Occipital lobe (tissue), 2 donors: ENCODE data around the gene USP47. TPM values are rescaled to one million over a fixed set of nuclear protein-coding genes. Genes with fewer than 3 reads are reported as not detected.
A peak's percentile ranks its signal among the peaks of the same experiment; 100 is the strongest.
"Not testable (repeated sequence)": the region's sequence is repeated elsewhere in the genome, so short reads cannot be mapped to it uniquely, and the experiment has no call there.

Source experiments
- DNase-seq: peaks from one replicate; lab custom pipeline; 2025; lab: John Stamatoyannopoulos, UW
- total RNA-seq: library from RNA; depleted of rRNA; stranded (reverse); fragments of >200 nt; gene quantifications from one replicate; pipeline ENCODE4 v1.2.3, GENCODE V29; 2014

USP47 gene
- total RNA-seq, 1 donor from 2014 or later, result 154 TPM

DNA sequence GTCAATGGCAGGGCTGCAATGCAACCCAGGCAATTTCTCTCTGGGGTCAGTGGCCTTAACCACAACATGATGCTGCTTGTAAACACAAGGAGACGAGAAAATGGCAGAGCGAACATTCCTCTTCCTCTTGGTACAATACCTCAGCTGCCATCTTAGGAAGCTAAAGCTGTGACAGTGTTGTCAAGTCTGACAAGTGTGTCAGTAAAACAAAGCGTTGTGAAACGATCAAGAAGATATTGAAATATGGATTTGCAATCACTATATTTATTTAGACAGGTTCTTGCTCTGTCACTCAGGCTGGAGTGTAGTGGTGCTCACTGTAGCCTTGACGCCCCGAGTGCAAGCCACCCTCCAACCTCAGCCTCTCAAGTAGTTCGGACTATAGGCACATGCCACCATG lies 14.5 kb upstream of the USP47 start:
- no peak for DNase-seq

DNA sequence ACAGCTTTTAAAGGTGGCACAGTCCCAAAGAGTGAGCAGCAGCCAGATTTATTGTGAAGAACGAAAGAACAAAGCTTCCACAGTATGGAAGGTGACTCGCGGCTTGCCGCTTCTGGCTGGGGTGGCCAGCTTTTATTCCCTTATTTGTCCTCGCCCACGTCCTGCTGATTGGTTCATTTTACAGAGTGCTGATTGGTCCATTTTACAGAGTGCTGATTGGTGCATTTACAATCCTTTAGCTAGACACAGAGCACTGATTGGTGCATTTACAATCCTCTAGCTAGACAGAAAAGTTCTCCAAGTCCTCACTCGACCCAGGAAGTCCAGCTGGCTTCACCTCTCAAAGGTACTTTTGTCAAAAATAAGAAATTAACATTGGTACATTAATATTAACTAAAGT lies 10.4 kb upstream of the USP47 start:
- DNase-seq, result not testable (repeated sequence)

DNA sequence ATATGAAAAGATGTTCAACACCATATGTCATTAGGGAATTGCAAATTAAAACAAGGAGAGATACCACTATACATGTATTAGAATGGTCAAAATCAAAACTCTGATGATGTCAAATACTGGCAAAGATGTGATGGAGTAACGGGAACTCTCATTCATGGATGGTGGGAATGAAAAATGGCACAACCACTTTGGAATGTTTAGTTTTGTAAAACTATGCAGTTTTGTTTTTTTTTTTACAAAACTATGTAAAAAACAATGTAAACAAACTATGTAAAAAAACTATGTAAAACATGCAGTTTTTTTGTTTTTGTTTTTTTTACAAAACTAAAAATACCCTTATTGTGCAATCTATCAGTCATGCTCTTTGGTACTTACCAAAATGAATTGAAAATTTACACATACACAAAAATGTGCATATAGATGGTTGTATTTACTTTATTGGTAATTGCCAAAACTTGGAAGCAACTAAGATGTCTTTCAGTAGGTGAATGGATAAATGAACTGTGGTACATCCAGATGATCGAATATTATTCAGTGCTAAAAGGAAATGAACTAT lies 5.0 kb upstream of the USP47 start:
- DNase-seq, result no peak

DNA sequence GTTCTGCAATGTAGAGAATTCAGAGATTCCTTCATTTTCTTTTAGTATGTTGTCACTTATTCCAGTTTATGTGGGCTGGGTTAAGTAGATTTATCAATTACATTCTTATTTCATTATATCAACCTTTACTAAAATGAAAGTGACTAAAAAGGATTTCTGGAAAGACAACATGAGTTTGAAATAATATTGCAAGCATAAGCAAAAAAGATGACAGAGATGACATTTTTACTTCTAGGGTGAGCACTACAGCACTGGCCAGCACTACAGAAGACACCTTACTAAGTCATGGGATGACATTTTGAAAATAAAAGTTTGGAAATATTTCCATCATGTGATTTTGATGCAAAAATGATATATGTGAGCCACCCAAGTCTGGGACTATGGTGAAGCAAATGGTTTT lies 2.1 kb upstream of the USP47 start:
- no peak for DNase-seq

DNA sequence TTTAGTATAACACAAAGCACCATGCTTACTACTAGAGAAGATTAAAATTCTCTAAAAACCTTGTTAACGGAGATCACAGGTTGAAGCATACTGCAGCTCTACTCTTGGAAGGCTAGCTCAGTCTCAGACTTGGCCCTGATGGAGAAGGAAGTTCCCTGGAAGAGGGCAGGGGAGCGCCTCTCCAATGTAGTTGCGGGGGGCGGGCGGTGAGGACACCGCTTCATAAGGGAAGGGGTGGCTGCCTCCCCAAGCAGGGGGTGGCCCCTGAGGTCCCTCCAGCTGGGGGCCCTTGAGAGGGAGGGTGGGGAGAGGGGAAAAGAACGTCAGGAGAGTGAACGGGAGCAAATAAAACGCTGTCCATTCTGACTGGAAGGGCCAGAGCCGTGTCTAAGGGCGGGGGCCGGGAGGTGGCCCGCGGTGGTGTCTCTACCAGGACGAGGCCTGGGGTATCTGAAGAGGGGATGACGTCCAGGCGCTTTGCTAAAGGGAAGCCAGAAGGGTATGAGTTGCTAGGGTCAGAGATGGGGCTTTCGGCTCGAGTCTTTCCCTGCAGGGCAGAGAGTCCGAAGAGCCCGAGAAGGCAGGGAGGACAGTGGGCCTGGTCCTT lies 553 bp upstream of the USP47 start:
- DNase-seq, result peak; percentile 58

DNA sequence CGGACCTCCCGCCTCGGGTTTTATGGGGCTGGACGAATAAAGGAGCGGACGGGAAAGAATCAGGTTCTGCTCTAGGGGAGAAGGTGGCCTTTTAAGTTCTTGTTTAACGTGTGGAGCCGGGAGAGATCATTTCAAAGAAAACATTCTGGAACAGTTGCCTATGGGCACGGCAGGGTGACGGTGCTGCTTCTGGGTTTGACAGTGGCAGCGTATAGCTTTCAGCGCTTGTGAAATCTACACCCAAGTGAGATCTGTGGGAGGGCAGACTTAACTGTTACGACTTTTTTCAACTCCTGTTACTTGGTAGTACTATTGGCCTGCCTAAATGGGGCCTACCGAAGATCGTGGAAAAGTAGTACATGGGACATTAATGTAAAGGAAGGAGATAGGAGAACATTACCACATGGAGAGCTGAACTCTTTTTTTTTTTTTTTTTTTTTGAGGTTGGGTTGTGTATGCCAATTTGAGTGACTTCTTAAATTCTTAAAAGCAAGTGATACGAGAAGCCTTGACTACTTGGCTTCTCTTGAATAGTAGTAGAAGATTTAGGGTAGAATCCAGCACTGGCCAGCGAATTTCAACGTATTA lies 743 bp downstream of the USP47 start:
- peak; percentile 57 for DNase-seq

DNA sequence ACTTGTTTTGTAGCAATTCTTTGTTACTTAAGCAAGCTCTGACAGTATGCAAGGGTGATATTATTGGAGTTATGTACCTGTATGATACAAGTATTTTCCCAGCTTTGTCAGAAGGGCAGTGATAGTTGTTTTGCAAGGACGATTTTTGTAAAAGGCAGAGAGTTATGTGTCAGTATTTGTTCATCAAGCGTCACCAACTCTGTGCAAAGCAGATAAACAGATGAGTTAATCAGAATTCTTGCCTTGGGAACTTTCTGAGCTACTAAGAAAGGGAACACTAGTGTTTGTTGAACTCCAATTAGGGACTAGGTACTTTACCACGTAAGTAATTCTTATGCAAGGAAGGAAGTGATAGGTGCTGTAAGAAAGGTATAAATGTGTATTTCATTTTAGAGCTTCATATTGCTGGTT lies 1.4 kb downstream of the USP47 start:
- no peak for DNase-seq

DNA sequence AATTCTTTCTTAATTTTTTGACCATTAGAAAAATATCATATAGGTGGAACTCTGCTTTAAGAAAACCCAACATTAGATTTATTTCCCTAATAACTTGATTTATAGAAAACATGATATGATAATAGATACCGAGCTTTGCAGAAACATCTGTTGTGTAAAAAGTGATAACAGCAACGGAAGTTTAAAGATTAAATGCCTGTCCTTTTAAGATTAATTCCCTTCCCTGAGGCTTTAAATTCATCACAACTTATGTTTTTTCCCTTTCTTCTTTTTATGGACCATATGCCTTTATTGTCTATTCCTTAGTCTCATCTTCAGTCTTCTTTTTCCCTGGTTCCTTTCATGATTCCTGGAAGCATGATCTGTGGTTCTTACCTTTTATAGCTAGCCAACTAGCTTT lies 1.9 kb downstream of the USP47 start:
- DNase-seq, result no peak

DNA sequence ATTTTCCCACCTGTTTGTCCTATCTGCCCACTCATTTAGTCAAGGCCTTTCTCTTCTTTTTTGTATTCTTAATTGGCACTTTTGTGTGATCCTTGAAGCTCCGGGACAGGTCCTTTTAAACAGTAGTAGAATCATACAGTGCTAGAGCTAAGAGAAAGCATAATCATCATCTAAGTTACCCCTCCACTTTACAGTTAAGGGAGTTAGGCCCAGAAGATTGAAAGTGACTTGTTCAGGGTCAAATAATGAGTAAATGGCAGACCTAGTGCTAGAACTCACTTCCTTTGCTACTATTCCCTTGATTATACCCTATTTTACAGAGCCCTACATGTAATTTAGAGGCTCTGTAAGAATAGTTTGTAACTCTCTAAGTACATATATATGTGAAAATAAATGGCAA lies 2.5 kb downstream of the USP47 start:
- DNase-seq, result no peak

DNA sequence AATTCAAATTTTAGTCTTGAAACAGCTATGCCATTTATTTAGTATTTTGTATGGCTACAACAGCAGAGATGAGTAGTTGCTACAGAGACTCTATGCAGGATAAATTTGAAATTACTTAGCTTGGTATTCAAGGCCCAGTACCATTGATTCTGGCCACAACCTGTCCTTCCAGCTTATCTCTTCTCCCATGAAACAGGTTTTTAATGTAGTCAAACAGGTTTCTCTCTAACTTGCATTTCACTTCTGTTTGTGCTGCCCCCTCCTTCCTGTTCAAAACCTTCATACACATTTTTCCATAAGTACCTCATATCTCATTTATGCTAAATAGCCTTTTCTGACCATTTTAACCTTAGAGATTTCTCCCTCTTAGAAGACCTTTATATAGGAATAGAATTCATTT lies 3.3 kb downstream of the USP47 start:
- no peak for DNase-seq

DNA sequence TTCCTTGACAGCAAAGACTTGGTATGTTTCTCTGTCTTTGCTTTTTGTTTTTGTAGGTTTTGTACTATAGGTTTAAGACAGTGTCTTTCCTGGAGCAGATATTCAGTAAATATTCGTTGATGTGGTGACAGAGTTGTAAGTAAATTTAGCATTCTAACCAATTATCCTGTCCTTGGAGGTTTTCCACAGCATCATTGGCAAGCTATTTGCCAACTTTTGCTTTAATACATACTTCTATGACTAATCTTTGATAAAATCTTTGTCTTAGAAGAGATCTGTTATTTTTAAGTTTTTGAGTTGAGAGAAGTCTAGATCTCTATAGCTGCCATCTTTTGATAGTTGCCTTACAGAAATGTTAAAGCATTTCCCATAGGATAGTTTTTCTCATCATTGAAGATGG lies 3.8 kb downstream of the USP47 start:
- no peak for DNase-seq

DNA sequence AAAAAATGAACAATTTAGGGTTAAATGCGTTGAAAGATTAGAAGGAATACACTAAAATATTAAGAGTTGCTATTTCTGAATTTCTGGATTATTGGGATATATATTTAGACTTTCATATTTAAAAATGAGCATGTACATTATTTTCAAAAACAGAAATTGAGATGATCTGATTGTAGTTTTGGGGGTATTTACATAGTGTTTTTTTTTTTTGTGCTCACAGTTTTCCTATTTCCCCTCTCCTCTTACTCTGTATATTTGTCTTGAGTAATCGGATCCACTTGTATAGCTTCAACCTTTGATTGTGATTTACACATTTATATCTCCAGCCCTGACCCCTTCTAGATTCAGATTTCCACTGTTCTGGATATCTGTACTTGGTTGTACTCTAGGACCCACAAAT lies 5.3 kb downstream of the USP47 start:
- DNase-seq, result no peak

DNA sequence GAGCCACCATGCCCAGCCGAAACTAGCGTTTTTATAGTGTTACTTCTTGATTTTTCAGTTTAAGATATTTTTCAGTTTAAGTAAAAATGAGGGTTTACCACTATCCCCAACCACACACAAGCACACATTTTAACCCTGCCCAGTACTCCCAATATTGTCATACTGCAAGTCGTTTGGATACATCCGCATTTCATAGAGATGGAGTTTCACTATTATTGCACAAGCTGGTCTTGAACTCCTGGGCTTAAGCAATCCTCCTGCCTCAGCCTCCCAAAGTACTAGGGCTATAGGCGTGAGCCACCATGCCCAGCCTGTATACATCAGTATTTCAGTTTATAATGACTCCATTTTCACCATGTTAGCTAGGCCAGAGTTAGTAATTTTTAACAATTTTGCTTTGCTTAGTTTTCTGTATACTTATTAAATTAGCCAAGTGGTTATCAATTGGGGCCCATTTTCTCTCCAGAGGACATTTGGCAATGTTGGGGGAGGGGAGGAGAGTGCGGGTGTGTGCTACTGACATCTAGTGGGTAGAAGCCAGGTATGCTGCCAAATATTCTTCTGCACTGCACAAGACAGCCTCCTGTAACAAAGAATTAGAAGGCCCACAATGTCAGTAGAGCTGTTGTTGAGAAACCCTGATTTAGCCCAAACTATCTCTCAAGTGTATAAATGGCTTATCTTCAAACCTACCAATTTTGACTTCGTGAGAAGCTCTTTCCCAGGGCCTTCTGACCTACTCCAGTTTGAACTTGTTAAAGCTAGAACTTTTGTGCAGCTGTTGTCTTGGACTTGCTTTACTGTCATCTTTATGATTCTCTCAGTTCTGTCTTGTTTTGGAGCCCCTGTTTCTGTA lies 7.3 kb downstream of the USP47 start:
- DNase-seq, result no peak

DNA sequence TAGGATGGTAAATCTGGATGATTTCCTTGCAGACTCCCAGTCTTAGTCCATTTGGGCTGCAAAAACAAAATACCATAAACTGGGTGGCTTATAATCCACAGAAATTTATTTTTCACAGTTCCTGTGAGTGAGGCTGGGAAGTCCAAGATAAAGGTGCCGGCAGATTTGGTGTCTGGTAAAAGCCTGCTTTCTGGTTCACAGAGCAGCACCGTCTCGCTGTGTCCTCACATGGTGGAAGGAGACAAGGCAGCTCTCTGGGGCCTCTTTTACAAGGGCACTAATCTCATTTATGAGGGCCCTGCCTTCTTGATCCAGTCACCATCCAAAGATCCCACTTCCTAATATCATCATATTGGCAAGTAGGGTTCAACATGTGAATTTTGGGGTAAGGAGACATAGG lies 8.9 kb downstream of the USP47 start:
- DNase-seq, result no peak

DNA sequence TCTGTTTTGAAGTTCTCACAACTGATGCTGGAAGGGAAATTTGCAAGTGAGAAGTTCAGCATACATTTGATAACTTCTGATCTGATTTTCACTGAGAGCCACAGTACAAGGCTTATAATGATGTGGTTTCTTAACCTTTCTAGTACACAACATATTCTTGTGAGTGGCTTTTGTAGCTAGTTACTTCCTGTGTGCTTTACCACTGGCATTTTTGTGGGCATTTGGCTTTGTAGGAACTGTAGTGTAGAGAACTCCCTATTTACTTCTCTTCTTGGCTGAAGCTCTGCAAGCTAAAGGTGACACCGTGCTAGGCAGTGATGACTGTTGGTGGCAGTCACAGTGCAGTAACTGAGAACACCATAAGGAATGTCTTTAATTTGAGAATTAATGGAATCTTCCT lies 14.9 kb downstream of the USP47 start:
- DNase-seq, result no peak

DNA sequence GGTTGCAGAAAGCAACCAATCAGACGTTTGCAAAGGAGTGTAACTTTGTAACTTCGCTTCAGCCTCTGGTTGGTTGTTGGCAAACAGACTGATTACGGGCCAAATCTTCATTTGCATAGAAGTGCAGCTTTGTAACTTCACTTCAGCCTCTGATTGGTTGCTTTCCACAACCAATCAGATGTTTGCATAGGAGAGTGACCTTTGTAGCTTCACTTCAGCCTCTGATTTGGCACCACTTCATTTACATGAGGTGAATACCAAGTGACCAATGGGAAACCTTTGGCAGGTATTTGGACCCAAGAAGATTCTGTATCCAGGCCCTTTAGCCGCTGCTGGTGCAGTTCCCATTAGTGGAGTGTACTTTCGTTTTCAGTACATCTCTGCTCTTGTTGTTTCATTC lies 16.0 kb downstream of the USP47 start:
- no peak for DNase-seq

DNA sequence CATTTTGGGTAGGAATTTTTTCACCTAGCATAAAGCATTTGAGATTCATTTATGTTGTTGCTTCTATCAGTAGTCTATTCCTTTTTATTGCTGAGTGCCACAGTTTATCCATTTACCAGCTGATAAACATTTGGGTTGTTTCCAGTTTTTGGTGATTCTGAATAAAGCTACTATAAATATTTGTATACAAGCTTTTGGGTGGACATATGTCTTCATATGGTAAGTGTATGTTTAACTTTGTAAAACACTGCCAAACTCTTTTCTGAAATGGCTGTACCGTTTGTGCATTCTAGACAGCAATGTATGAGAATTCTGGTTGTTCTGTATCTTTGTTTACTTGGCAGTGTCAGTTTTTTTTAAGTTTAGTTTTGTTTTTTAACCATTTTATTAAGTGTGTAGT lies 16.9 kb downstream of the USP47 start:
- no peak for DNase-seq

DNA sequence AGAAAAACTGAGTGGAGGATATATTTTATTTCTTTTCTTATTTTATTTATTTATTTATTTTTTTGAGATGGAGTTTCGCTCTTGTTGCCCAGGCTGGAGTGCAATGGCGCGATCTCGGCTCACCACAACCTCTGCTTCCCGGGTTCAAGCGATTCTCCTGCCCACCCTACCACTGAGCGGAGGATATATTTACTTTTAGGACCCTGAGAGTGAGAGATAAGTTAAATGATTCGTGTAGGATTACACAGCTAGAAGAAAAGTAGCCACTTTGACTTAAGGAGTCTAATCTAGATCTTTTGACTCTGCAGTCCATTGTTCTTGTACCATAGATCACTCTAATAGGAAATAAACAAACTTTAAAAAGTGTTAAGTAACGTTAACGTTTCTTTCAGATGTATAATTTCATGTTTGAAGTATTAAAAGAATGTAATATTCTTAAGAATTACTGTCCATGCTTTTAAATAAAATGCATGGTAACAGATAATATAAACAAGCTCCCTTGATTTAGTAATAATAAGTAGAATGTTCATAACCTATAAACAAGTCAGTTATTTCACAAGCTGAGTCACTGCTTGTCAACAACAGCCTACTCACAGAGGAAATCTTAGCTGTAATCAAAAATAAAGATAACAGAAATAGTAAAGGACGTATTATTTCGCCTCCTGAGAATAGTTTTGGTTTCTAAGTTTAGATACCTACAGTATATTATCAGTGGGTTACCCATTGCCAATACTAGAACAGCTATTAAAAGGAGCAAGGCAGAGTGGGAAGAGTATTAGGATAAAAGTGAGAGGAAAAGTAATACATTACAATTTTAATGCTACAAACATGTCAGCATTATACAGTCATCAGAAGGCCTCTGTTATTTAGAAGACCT lies 18.6 kb downstream of the USP47 start:
- DNase-seq, result no peak

DNA sequence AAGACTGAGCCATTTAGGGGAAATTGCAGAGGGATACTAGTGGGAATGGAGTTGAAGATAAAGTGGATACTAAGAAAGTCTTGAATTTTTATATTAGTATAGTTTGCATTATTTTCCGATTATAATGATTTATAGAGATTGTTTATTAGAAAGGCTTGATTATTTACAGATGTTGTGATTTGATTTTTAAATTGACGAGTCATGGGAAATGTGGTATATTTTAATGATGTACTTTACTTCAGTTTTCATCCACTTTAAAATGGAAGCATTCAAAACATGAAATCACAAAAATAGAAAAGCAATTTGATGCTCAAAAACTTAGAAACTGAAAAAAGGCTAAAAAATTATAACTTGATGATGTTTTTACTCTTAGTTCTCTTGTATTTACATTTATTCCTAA lies 21.2 kb downstream of the USP47 start:
- DNase-seq, result no peak

DNA sequence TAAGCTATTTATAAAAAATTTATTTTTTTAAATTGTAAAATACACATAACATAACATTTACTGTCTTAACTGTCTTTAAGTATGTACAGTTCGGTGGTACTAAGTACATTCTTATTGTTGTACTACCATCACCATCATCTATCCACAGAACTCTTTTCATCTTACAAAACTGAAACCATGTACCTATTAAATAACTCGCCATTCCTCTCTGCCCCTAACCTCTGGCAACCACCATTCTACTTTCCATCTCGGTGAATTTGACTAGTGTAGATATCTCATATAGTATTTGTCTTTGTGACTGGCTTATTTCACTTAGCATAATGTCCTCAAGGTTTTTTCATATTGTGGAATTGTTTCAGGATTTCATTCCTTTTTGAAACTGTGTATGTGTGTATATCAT lies 22.6 kb downstream of the USP47 start:
- no peak for DNase-seq

DNA sequence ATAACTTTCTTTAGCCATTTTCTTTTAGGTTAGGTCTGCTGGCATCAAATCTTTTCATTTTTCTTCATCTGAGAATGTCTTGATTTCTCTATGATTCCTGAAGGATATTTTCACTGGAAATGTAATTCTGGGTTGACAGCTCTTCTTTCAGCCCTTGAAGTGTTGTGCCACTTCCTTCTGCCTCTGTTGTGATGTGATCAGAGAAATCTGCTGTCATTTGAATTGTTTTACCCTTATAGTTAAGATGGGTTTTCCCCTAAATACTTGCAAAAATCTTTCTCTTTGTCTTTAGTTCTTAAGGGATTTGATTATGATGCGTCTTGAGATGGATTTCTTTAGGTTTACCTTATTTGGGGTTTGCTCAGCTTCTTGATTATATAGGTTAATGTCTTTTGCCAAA lies 23.0 kb downstream of the USP47 start:
- no peak for DNase-seq

DNA sequence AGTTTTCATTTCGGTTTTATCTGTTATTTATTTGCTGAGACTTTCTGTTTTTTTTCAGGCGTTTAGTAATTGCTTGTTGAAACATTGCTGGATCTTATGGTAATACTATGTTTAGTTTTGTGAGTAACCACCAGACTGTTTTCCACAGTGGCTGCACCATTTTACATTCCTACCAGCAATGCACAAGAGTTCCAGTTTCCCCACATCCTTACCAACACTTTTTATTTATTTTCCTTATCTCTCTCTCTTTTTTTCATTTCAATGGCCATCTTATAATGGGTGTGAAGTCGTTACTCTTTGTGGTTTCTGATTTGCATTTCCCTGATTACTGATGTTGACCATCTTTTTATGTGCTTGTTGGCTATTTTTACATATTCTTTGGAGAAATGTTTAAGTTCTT lies 23.7 kb downstream of the USP47 start:
- no peak for DNase-seq
